ENCODE measurements around the gene NDRG4.

Gene NDRG4

GRCh38 chr16:58509256-58510096, 9.5 kb downstream of the NDRG4 start:
- no peak for DNase-seq (ENCODE audit: extremely low read depth, low read depth)
- no peak for TF ChIP-seq CTCF (IDR thresholded peaks at IDR 0.05; ENCODE audit: low read depth, low read length, missing control alignments)
- no peak overlapping the region for H3K4me3 ChIP-seq (replicated peaks; ENCODE audit: low read depth, low read length)

GRCh38 chr16:58510097-58510775, 10.3 kb downstream of the NDRG4 start:
- no peak for TF ChIP-seq CTCF (IDR thresholded peaks at IDR 0.05; ENCODE audit: low read depth, low read length, missing control alignments)
- no peak overlapping the region for H3K4me3 ChIP-seq (replicated peaks; ENCODE audit: low read depth, low read length)
- no peak for DNase-seq (ENCODE audit: extremely low read depth, low read depth)

- DNase-seq (ENCODE audit: extremely low read depth, low read depth): no peak
- H3K4me3 ChIP-seq (replicated peaks; ENCODE audit: low read depth, low read length): no peak overlapping the region
- no peak for TF ChIP-seq CTCF (IDR thresholded peaks at IDR 0.05; ENCODE audit: low read depth, low read length, missing control alignments)
These were observed 11.1 kb downstream of the NDRG4 start for GRCh38 chr16:58510776-58511628.

- TF ChIP-seq CTCF (IDR thresholded peaks at IDR 0.05; ENCODE audit: low read depth, low read length, missing control alignments): peak; percentile 80
- no peak for DNase-seq (ENCODE audit: extremely low read depth, low read depth)
- H3K4me3 ChIP-seq (replicated peaks; ENCODE audit: low read depth, low read length): no peak overlapping the region
These were observed 12.2 kb downstream of the NDRG4 start for GRCh38 chr16:58511933-58512815.

GRCh38 chr16:58513874-58514273, 13.9 kb downstream of the NDRG4 start:
- peak overlapping the region; percentile 76 for H3K4me3 ChIP-seq (replicated peaks; ENCODE audit: low read depth, low read length)
- no peak for TF ChIP-seq CTCF (IDR thresholded peaks at IDR 0.05; ENCODE audit: low read depth, low read length, missing control alignments)
- no peak for DNase-seq (ENCODE audit: extremely low read depth, low read depth)

All from HFF-Myc (cell line).